Kidney capillary endothelial cell (primary cell): ENCODE measurements around the gene CACNA1C.

ENCODE experiments used
- DNase-seq: peaks from one replicate; pipeline ENCODE4 v3.0.0-alpha.2; 2018; ENCODE audit warnings: low spot score

The CACNA1C gene

DNA sequence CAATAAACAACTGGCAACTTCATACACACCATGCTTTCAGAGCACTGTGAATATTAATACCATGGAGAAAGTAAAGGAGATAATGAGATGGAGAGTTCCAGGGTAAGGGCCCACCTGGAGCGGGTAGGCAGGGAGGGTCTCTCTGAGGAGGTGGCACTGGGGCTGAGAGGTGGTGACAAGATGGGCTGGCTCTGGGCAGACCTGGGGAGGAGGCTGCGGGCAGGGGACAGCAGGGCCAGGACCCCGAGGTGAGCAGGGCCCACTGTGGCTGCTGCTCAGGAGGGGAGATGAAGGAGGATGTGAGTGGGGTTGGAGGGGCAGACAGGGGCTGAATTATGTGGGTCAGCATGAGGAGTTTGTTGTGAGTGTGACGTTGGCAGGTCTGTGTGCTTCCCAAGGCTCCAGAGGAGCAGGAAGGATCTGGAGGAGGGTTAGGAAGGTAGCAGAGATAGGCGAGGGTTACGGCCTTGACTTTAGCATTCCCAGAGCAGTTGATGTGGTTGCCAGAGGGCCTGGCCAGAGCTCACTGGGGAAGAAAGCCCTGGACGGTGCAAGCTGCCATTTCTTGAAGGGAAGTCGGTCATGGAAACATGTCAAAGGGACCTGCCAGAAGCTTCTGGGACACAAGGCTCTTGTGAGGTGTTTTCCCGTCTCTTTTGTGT, 88.2 kb downstream of the CACNA1C start:
- no peak for DNase-seq

GRCh38 chr12:2142068-2142467, 89.3 kb downstream of the CACNA1C start:
- no peak for DNase-seq

- DNase-seq = no peak
Observed at GRCh38 chr12:2144951-2145350, 92.2 kb downstream of the CACNA1C start.

DNA sequence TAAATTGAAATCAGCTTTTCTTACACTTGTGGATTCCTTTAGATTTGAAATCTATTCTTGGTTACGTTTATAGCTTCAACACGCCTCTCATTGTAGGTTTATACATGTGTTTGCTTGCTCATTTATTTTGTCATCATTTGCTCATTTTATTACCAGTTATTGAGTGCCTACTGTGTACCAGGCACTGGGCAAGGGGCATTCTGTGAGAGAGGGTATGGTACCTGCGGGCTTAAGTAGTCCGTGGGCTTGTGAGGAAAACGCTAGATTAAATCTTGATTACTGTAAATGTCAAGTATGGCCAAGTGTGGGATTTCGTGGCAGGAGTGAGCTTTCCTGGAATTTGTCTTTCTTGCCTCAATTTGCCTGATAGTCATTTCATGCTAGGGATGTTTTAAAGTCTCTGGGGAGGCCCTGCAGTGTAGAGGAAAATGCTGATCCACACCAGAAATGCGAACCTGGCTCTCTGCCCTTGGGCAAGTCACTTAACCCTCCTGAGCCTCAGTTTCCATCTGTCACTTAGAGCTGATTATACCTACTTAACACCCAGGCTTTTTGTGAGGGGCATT, 92.7 kb downstream of the CACNA1C start:
- DNase-seq = no peak

- DNase-seq = no peak
Observed at GRCh38 chr12:2147335-2147734, 94.5 kb downstream of the CACNA1C start.

GRCh38 chr12:2149091-2149490, 96.3 kb downstream of the CACNA1C start:
- DNase-seq = no peak

DNA sequence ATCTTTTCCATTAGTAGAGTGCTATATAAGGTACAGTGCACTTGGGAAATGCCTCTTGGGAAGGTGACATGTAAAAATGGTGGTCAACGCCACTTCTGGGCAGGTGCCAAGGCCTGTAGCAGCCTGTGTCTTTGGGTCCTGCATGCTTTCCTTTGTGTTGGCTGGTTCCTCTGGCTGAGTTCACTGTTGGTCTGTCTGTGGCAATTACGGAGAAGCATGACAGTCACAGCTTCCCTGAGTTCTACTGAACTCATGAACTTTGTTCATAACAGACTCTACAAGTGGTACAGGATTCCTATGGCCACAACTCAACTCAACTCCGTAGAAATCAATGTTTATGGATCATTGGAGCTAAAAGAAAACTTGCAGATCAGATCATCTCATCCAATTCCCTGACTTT, 98.0 kb downstream of the CACNA1C start:
- no peak for DNase-seq

DNA sequence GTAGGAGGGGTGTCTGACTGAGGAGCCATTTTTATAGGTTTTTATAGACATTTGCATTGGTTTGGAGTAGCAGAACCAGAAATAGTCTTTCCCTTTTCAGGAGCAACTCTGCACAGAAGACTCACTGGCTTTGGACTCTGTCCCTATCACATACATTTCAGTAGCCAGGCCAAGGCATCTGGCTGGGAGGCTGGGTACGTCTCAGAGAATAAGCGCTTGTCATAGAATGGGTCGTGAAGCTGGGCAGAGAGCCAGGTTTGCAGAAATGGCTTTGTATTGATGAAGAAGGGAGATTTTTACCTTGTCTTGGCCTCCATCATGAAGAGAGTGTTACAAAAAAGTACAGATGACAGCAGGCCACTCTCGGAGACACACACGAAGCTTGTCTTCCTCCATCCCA, 98.6 kb downstream of the CACNA1C start:
- DNase-seq = no peak

GRCh38 chr12:2152134-2152533, 99.3 kb downstream of the CACNA1C start:
- no peak for DNase-seq

DNA sequence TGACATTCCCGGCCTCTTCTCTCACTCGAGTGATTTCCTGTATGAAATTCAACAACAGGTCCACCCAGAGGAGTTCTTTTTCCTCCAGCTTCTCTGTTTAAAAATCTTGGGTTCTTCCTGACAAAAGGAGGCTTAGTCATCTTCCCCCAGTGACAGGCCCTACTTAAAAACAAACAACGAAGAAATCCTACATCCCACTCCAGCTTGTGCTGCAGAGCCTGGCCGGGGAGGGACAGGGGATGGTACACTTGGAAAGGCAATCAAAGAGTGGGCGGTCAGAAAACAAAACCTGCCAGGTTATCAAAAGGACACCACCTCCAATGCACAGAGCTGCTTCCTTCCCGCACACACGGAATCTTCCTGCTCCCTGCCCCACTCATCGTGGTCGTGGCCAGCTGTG, 101.3 kb downstream of the CACNA1C start:
- DNase-seq = peak; percentile 60

- no peak for DNase-seq
Observed at GRCh38 chr12:2154521-2154920, 101.7 kb downstream of the CACNA1C start.

DNA sequence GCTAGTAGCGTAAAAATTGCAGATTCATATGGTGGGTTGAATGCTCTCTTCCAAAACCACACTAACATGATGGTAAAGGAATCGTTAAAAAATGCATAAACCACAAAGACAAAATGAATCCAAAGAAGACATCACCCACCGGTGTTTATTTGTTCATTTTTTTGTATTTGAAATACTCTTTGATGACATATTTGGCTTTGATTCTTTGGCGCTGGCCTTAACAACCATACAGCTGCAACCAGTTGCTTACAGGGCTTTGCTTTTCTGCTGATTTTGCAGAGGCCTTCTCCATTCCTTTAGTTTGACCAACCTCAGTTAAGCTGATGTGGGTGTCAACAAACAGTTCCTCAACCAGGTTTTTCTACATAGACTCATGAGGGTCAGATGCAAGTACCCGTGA, 103.5 kb downstream of the CACNA1C start:
- no peak for DNase-seq

DNA sequence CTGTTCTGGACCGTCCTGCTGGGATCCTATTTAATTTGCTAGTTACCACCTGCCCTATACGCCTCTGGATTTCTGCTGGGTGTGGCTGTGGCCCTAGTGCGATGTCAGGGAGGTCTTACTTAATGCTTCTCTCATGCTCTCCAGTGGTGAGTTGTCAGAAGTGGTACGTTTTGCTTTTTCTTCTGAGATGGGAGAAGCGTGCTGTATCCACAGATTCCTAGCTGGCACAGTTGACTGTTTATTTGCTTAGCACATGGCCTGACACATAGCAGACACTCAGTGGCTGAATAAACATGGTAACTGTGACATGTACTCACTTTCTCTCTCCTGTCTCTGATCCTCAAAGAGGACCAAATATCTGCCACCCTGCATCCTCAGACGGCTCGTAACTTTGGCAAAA, 107.3 kb downstream of the CACNA1C start:
- DNase-seq = no peak

- no peak for DNase-seq
Observed at GRCh38 chr12:2161473-2161872, 108.7 kb downstream of the CACNA1C start.

DNA sequence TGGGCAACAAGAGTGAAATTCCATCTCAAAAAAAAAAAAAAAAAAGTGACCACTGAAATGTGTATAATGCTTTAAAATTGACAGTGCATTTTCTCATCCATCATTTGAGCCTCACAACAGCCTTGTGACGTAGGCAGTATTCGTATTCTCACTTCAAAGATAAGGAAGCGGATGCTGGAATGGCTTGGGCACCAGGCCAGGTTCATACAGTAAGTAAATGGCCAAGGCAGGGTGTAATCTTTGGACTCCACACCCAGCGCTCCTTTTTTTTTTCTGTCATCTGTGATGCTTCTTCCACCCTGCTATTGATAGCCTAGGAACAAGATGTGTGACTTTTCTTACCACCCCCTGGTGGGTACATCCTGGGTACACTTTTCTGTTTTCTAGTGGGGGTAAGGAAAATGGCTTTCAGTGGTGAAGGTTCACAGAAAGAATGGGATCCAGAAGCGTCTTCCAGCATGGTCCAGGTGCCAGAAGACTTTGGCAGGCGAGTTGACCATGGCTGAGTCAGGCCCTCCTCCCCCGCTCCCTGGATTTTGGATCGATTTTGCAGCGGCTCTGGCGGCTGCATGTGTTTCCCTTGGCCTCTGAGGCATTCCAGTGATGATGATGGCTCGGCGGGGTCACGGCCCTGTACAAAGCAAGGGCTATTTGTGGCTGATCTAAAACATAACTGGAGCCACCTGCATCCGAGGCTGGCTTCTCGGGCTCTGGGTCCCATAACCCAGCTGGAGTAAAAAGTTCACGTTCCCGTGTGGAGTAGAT, 110.6 kb downstream of the CACNA1C start:
- DNase-seq = peak; percentile 72

- DNase-seq = no peak
Observed at GRCh38 chr12:2165021-2165420, 112.2 kb downstream of the CACNA1C start.

DNA sequence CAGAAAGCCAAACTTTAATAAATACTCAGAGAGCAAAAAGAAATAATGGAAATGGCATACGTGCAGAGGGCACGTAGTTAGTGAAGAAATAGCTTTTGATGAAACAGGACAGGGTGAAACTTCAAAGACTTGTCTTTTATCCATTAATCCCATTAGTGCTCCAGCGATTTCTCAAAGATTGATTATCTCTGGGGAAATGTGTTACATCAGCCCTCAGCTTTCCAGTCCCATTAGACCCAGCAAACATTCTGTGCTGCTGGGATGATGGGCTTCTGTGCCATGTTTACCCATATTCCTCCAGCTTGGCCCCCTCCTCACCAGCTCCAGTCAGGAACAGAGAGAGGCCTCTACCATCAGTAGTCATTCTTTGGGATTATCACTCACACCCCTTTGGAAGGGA, 113.1 kb downstream of the CACNA1C start:
- DNase-seq = no peak

- no peak for DNase-seq
Observed at GRCh38 chr12:2166696-2167095, 113.9 kb downstream of the CACNA1C start.

DNA sequence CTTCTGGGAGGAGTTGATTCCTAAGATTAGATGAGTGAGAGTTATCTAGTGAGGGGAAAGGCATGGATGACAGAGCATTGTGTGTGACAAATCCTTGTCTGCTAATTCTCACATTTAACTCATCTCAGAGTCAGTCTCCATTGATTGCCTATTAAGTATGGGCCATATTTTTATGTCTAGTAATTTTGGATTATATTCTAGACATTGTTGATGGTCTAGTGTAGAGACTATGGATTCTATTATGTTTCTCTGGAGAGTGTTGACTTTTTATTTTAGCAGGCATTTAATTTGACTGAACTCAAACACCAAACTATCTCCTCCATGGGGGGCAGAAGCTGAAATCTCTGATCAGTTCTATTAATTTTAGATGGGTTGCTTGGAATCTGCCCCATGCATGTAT, 114.4 kb downstream of the CACNA1C start:
- DNase-seq = no peak

- DNase-seq = peak; percentile 65
Observed at GRCh38 chr12:2168808-2169207, 116.0 kb downstream of the CACNA1C start.

GRCh38 chr12:2169489-2169888, 116.7 kb downstream of the CACNA1C start:
- no peak for DNase-seq

GRCh38 chr12:2169940-2170339, 117.2 kb downstream of the CACNA1C start:
- DNase-seq = no peak

- DNase-seq = no peak
Observed at GRCh38 chr12:2170376-2170775, 117.6 kb downstream of the CACNA1C start.
